GM18505 (cell line): ENCODE measurements around the gene CYP2W1.

ENCODE experiments used
- ATAC-seq: cut with Tn5 transposase; IDR thresholded peaks from one replicate; pipeline ENCODE4 v1.9.1; 2021; ENCODE audit not compliant: unreplicated experiment
- POLR2A ChIP-seq: IDR thresholded peaks from 4 replicates; pipeline ENCODE4 v1.6.1; 2011; ENCODE audit warnings: borderline replicate concordance; ENCODE audit not compliant: insufficient read depth, insufficient read length; ENCODE audit errors: extremely low read depth

CYP2W1 gene

GRCh38 chr7:966291-967069 lies 16.5 kb upstream of the CYP2W1 start:
- no peak for TF ChIP-seq POLR2A
- ATAC-seq: no peak

- no peak for TF ChIP-seq POLR2A
- ATAC-seq: no peak
Measured at GRCh38 chr7:967361-968082, 15.5 kb upstream of the CYP2W1 start.

- ATAC-seq: no peak
- TF ChIP-seq POLR2A: no peak
Measured at GRCh38 chr7:968205-969105, 14.5 kb upstream of the CYP2W1 start.

GRCh38 chr7:969403-969802 lies 13.6 kb upstream of the CYP2W1 start:
- TF ChIP-seq POLR2A: no peak
- ATAC-seq: no peak

- ATAC-seq: no peak
- no peak for TF ChIP-seq POLR2A
Measured at GRCh38 chr7:970744-971143, 12.2 kb upstream of the CYP2W1 start.

GRCh38 chr7:972110-972509 lies 10.9 kb upstream of the CYP2W1 start:
- TF ChIP-seq POLR2A: no peak
- ATAC-seq: no peak

- TF ChIP-seq POLR2A: no peak
- ATAC-seq: no peak
Measured at GRCh38 chr7:972676-973309, 10.2 kb upstream of the CYP2W1 start.

- TF ChIP-seq POLR2A: no peak
- no peak for ATAC-seq
Measured at GRCh38 chr7:973312-973711, 9.7 kb upstream of the CYP2W1 start.

GRCh38 chr7:974172-974571 lies 8.8 kb upstream of the CYP2W1 start:
- ATAC-seq: no peak

GRCh38 chr7:974820-975681 lies 7.9 kb upstream of the CYP2W1 start, which contains the start of gene COX19:
Gene COX19, minus strand, starts transcription at chr7:975549. Its CDS starts 40 bp downstream, at chr7:975509.
- ATAC-seq: peak; percentile 76
- TF ChIP-seq POLR2A: peak; percentile 82

More at GRCh38 chr7:974172-974571, 8.8 kb upstream of the CYP2W1 start:
- no peak for TF ChIP-seq POLR2A

- no peak for TF ChIP-seq POLR2A
- ATAC-seq: no peak
Measured at GRCh38 chr7:975702-976473, 7.1 kb upstream of the CYP2W1 start.
